GM18858 (cell line): ENCODE data around the gene USP2.

Source experiments
- ATAC-seq: cut with Tn5 transposase; IDR thresholded peaks from one replicate; pipeline ENCODE4 v1.9.1; 2021; ENCODE audit not compliant: unreplicated experiment

The USP2 gene

GRCh38 chr11:119366690-119367620 is 14.5 kb downstream of the USP2 start:
- no peak for ATAC-seq

- ATAC-seq = no peak
Measured at GRCh38 chr11:119365071-119365591, 16.4 kb downstream of the USP2 start.

- ATAC-seq = no peak
Measured at GRCh38 chr11:119363851-119364590, 17.5 kb downstream of the USP2 start.

GRCh38 chr11:119363081-119363850 is 18.2 kb downstream of the USP2 start:
- ATAC-seq = no peak

- ATAC-seq = no peak
Measured at GRCh38 chr11:119362741-119363080, 18.8 kb downstream of the USP2 start.

- no peak for ATAC-seq
Measured at GRCh38 chr11:119361941-119362725, 19.4 kb downstream of the USP2 start.

GRCh38 chr11:119361056-119361787 is 20.3 kb downstream of the USP2 start:
- ATAC-seq = no peak

GRCh38 chr11:119359365-119360214 is 21.9 kb downstream of the USP2 start:
- ATAC-seq = no peak

- no peak for ATAC-seq
Measured at GRCh38 chr11:119357074-119357473, 24.4 kb downstream of the USP2 start.

- ATAC-seq = no peak
Measured at GRCh38 chr11:119356349-119357031, 25.0 kb downstream of the USP2 start.

- no peak for ATAC-seq
Measured at GRCh38 chr11:119355091-119355843, 26.2 kb downstream of the USP2 start.

GRCh38 chr11:119352857-119353260 is 28.6 kb downstream of the USP2 start:
- ATAC-seq = no peak

GRCh38 chr11:119351232-119351631 is 30.3 kb downstream of the USP2 start:
- ATAC-seq = no peak

- no peak for ATAC-seq
Measured at GRCh38 chr11:119350302-119350701, 31.2 kb downstream of the USP2 start.

- ATAC-seq = no peak
Measured at GRCh38 chr11:119347940-119348605, 33.4 kb downstream of the USP2 start.

- no peak for ATAC-seq
Measured at GRCh38 chr11:119347242-119347641, 34.2 kb downstream of the USP2 start.

GRCh38 chr11:119346605-119347004 is 34.9 kb downstream of the USP2 start, which contains the start of gene MFRP:
Gene MFRP, minus strand, starts transcription at chr11:119346705. Its CDS starts 192 bp downstream, at chr11:119346513.
- no peak for ATAC-seq
